Suppressor macrophage (primary cell): ENCODE data around the gene PLCB3.
A peak's percentile ranks its signal among the peaks of the same experiment; 100 is the strongest.
"Not testable (repeated sequence)": the region's sequence is repeated elsewhere in the genome, so short reads cannot be mapped to it uniquely, and the experiment has no call there.

ENCODE experiments used
- DNase-seq, 4 experiments: peaks; one replicate each; pipeline ENCODE4 v3.0.0-alpha.2; 2020 to 2022

PLCB3 gene

DNA sequence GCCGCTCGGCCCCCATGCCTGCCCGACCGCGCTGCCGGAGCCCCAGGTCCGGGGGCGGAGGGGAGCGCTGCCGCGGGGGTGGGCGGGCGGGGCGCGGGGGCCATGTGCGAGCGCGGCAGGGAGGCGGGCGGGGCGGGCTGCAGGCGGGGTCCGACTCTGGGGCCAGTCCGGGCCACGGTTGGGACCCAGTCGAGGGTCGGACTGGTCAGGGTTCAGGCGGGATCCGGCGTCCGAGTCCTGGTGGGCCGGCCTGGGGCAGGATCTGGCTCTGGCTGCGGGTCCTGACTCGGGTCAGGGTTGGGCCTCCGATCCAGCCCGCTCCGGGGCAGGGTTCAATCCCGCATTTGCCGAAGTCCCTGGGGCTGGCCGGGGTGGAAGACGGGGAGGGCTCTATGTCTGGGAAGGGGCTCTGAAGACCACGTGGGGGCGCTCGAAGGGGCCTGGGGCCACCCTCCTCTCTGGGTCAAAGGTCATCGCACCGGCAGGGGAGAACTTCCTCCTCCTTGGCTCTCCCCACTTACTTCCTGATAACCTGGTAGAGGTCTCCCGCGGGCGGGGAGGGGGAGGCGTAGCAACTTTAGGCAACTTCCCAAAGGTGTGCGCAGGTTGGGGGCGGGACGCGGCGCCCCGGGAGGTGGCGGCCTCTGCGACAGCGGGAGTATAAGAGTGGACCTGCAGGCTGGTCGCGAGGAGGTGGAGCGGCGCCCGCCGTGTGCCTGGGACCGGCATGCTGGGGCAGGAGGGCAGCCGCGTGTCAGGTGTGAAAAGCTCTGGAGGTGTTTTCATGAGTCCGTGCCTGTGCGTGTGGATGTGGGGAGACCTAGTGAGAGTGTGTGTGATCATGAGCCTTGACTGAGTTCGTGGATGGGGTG is 54.6 kb downstream of the PLCB3 start:
- DNase-seq, result peak; percentile 60 to 80 (median 68)

- DNase-seq, result no peak
These were observed 55.2 kb downstream of the PLCB3 start for GRCh38 chr11:64306563-64306875.

GRCh38 chr11:64306876-64307622 is 55.7 kb downstream of the PLCB3 start:
- DNase-seq, result no peak

DNA sequence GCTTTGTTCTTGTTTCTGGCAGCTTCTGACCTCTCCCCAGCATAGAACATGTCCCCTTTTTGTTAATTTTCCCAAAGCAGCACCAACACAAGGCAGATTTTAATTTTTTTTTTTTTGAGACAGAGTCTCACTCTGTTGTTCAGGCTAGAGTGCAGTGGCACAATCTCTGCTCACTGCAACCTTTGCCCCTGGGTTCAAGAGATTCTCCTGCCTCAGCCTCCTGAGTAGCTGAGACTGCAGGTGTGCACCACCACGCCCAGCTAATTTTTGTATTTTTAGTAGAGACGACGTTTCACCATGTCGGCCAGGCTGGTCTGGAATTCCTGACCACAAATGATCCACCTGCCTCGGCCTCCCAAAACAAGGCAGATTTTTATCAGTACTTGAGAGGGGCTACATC is 56.5 kb downstream of the PLCB3 start:
- not testable (repeated sequence) for DNase-seq

DNA sequence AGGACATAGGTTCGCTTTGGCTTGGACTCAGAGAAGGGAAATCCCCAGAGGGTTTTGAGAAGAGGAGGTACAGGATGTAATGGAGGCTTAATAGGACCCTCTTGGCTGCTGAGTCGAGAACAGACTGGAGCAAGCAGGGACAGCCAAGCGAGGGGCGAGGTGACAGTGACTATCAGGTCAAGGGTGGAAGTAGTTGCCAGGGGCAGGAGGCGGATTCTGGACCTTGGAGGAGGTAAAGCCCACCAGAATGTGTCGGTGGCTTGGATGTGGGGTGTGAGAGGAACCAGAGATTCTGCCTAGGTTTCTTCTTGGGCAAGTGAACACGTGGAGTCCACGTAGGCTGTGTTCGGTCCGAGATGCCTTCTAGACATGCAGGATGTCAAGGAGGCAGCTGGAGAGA is 61.6 kb downstream of the PLCB3 start:
- no peak for DNase-seq

DNA sequence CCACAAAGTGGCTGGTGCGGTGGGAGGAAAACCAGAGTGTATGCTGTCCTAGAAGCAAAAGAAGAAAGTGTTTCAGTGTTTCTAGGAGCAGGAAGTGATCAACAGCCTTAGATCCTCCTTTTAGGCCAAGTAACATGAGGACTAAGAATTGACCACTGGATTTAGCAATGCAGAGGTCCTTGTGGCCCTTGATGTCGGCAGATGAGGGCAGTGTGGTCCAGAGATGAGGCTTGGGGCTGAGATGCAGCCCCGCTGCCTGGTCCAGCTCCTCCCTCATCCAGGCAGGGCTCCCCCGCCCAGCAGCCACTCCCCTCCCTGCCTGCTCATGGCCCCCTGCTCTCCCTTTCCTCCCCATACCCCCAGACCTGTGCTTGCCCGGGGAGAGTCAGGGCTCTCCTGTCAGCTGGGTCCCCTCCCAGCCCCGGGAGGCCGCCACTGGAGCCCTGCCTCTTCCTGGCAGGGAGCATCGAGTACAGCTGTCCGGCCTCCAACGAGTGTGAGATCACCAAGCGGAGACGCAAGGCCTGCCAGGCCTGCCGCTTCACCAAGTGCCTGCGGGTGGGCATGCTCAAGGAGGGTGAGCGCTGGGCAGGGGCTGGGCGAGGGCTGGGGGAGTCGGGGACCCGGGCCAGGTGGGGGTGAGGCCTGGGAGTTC is 62.3 kb downstream of the PLCB3 start:
- DNase-seq, result no peak

DNA sequence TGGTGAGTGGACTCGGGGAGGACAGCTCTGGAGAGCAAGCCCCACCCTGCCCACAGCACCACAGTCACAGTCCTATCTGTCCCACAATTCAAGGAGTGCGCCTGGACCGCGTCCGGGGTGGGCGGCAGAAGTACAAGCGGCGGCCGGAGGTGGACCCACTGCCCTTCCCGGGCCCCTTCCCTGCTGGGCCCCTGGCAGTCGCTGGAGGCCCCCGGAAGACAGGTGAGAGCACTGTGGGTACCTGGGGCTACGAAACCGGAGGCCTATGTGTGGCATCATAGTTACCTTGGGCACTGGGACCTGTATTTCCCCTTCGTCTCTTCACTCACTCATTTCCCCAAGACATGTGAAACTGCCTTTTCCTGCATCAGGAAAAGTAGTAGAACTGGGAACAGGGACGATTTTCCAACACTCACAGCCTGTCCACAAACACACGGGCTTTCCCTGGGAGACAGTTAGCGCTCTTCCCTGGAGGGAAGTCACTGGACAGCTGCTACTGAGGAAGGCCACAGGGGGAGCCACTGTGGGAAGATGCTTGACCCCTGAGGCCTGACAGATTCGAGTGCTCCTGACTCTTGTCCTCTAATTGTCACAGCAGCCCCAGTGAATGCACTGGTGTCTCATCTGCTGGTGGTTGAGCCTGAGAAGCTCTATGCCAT is 62.9 kb downstream of the PLCB3 start:
- peak in 1 of 4 experiments; percentile 34 for DNase-seq

- DNase-seq, result no peak
These were observed 63.7 kb downstream of the PLCB3 start for GRCh38 chr11:64314805-64315561.

DNA sequence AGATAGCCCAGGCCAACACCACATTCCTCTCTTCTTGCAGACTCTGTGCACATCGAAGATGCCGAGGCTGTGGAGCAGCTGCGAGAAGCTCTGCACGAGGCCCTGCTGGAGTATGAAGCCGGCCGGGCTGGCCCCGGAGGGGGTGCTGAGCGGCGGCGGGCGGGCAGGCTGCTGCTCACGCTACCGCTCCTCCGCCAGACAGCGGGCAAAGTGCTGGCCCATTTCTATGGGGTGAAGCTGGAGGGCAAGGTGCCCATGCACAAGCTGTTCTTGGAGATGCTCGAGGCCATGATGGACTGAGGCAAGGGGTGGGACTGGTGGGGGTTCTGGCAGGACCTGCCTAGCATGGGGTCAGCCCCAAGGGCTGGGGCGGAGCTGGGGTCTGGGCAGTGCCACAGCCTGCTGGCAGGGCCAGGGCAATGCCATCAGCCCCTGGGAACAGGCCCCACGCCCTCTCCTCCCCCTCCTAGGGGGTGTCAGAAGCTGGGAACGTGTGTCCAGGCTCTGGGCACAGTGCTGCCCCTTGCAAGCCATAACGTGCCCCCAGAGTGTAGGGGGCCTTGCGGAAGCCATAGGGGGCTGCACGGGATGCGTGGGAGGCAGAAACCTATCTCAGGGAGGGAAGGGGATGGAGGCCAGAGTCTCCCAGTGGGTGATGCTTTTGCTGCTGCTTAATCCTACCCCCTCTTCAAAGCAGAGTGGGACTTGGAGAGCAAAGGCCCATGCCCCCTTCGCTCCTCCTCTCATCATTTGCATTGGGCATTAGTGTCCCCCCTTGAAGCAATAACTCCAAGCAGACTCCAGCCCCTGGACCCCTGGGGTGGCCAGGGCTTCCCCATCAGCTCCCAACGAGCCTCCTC is 64.6 kb downstream of the PLCB3 start:
- DNase-seq, result not testable (repeated sequence)

GRCh38 chr11:64316672-64317324 is 65.5 kb downstream of the PLCB3 start:
- DNase-seq, result peak in 1 of 4 experiments; percentile 17

GRCh38 chr11:64317325-64317960 is 66.1 kb downstream of the PLCB3 start, which contains the start of gene TRMT112:
Gene TRMT112, minus strand, starts transcription at chr11:64317559. Its CDS starts 33 bp downstream, at chr11:64317526.
- peak; percentile 95 to 99 (median 96) for DNase-seq

DNA sequence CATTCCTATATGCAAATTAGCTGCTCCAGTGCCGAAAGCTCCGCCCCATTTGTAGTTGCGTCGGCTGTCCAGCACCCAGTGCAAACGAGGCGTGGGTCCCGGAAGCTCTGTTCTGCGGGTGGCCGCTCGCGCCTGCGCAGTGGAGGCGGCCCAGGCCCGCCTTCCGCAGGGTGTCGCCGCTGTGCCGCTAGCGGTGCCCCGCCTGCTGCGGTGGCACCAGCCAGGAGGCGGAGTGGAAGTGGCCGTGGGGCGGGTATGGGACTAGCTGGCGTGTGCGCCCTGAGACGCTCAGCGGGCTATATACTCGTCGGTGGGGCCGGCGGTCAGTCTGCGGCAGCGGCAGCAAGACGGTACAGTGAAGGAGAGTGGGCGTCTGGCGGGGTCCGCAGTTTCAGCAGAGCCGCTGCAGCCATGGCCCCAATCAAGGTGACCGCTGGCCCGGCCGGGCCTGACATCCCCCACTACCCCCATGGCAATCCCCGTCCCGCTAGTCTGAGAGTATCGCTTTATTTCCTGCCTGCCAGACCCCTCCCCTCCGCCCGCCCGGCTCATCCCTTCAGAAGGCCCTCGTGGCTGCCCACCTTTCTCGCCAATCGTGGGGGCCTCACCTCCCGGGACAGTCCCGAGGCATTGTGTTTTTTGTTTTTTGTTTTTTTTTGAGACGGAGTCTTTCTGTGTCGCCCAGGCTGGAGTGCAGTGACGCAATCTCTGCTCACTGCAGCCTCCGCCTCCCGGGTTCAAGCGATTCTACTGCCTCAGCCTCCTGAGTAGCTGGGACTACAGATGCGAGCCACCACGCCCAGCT is 66.8 kb downstream of the PLCB3 start, which contains the start of gene PRDX5:
Gene PRDX5, plus strand, starts transcription at position 161 of the 805 bp plus-strand sequence. Its CDS starts 95 bp downstream, at position 256.
- peak; percentile 99 for DNase-seq
